ENCODE data around the gene FBRS. TPM values are rescaled to one million over a fixed set of nuclear protein-coding genes. Genes with fewer than 3 reads are reported as not detected.

FBRS gene
- total and polyA plus RNA-seq, 2 of the 13 experiments (the other 11 are each of a cell fraction or from before 2014, with no cell fraction given): 13.7 to 16.2 TPM

- TF ChIP-seq CCAR2 (optimal IDR thresholded peaks at IDR 0.05; ENCODE audit: low read depth, low read length) (peak; percentile 39), SNAPC2 (CRISPR knock-in tag; IDR thresholded peaks at IDR 0.05) (peak; percentile 70; the same call in 1 of the 2 replicates), HNF1A (IDR thresholded peaks at IDR 0.05; ENCODE audit: low read depth) (no peak; the same call in 1 of the 2 replicates), HNF1A (CRISPR knock-in tag; IDR thresholded peaks at IDR 0.05; ENCODE audit: borderline replicate concordance) (peak; percentile 57; the same call in 1 of the 2 replicates), THAP8 (CRISPR knock-in tag; IDR thresholded peaks at IDR 0.05; ENCODE audit: borderline replicate concordance) (no peak), ZNF564 (CRISPR knock-in tag; IDR thresholded peaks at IDR 0.05) (no peak), NFKBIZ (CRISPR knock-in tag; IDR thresholded peaks at IDR 0.05) (no peak), RAD51 (IDR thresholded peaks at IDR 0.05; ENCODE audit: borderline replicate concordance) (no peak), BCL6 (CRISPR knock-in tag; IDR thresholded peaks at IDR 0.05) (no peak), MATR3 (CRISPR knock-in tag; IDR thresholded peaks at IDR 0.05) (no peak), REPIN1 (CRISPR knock-in tag; IDR thresholded peaks at IDR 0.05; ENCODE audit: borderline replicate concordance, low read depth) (no peak; the same call in 1 of the 2 replicates), XRCC5 (optimal IDR thresholded peaks at IDR 0.05; ENCODE audit: low read length) (peak; percentile 92), ZZZ3 (CRISPR knock-in tag; IDR thresholded peaks at IDR 0.05; ENCODE audit: borderline replicate concordance) (0 out of 2 replicates have a peak, but pooled peaks have one; percentile 54), ZNF407 (CRISPR knock-in tag; IDR thresholded peaks at IDR 0.05; ENCODE audit: not compliant biosample characterization) (peak; percentile 2), ZNF558 (CRISPR knock-in tag; IDR thresholded peaks at IDR 0.05; ENCODE audit: borderline replicate concordance) (no peak), HDAC2 (CRISPR knock-in tag; IDR thresholded peaks at IDR 0.05) (0 out of 2 replicates have a peak, but pooled peaks have one; percentile 21), MED13 (CRISPR knock-in tag; IDR thresholded peaks at IDR 0.05) (peak; percentile 64; the same call in 1 of the 2 replicates)
Observed at GRCh38 chr16:30650369-30651123, 7.7 kb upstream of the FBRS start, which contains the start of gene PRR14 (continued).
